Lung (tissue), 12 donors: ENCODE measurements around the gene DAZAP1. TPM values are rescaled to one million over a fixed set of nuclear protein-coding genes. Genes with fewer than 3 reads are reported as not detected.
"Not testable (repeated sequence)": the region's sequence is repeated elsewhere in the genome, so short reads cannot be mapped to it uniquely, and the experiment has no call there.

Experiments
- ATAC-seq: fragments of 200-7000 bp; cut with Tn5 transposase; one replicate; pipeline ENCODE4 v1.9.1; 2020; ENCODE audit warnings: moderate number of reproducible peaks; ENCODE audit not compliant: insufficient read depth, low FRiP score
- DNase-seq, 3 donors: peaks; one replicate each; pipeline ENCODE4 v3.0.0-alpha.2; 2013 to 2017
- H3K27ac ChIP-seq, 2 donors: one replicate each; pipeline ENCODE4 v1.5.1; 2013; ENCODE audit warnings: mild to moderate bottlenecking in 2 of 2, moderate library complexity in 2 of 2, control low read depth in 1 of 2, inconsistent platforms in 1 of 2, low read depth in 1 of 2, low read length in 1 of 2
- H3K27me3 ChIP-seq, 3 donors: one replicate each; pipeline ENCODE4 v1.5.1; 2013; ENCODE audit warnings: low read length in 2 of 3; ENCODE audit not compliant: control insufficient read depth in 3 of 3, insufficient read depth in 3 of 3
- H3K36me3 ChIP-seq, 4 donors: one replicate each; pipeline ENCODE4 v1.5.1; 2013; ENCODE audit warnings: low read length in 4 of 4, mild to moderate bottlenecking in 1 of 4, moderate library complexity in 1 of 4; ENCODE audit not compliant: control insufficient read depth in 4 of 4, insufficient read depth in 4 of 4
- H3K4me1 ChIP-seq, 5 donors: one replicate each; pipeline ENCODE4 v1.5.1; 2013; ENCODE audit warnings: low read length in 5 of 5, mild to moderate bottlenecking in 2 of 5, moderate library complexity in 1 of 5; ENCODE audit not compliant: control insufficient read depth in 5 of 5, insufficient read depth in 5 of 5
- H3K4me3 ChIP-seq: one replicate; pipeline ENCODE4 v1.5.1; 2013; ENCODE audit warnings: mild to moderate bottlenecking, control low read depth, moderate library complexity
- H3K9ac ChIP-seq, 2 donors: one replicate each; pipeline ENCODE4 v1.5.1; 2013; ENCODE audit warnings: low read length in 2 of 2, control low read depth in 1 of 2; ENCODE audit not compliant: insufficient read depth in 1 of 2
- H3K9me3 ChIP-seq, 4 donors: one replicate each; pipeline ENCODE4 v1.5.1; 2013; ENCODE audit warnings: low read length in 3 of 4, mild to moderate bottlenecking in 1 of 4, moderate library complexity in 1 of 4; ENCODE audit not compliant: control insufficient read depth in 4 of 4, insufficient read depth in 3 of 4
- CTCF ChIP-seq: IDR thresholded peaks from 2 replicates; pipeline ENCODE4 v1.5.1; 2012; ENCODE audit warnings: mild to moderate bottlenecking; ENCODE audit errors: control extremely low read depth, extremely low read depth
- WGBS, 2 donors: extraction: QIAGEN DNeasy Blood & Tissue Kit; methylation state at CpG; one replicate each; pipeline ENCODE4 v1.1.7; 2013; 5-methylcytosine and 5-hydroxymethylcytosine counted together
- polyA plus RNA-seq, 2 donors: library from polyadenylated mRNA; stranded (reverse); fragments of 200-250 nt; gene quantifications; one replicate each; pipeline ENCODE4 v1.2.1, GENCODE V29; 2013
- total RNA-seq, 2 donors: library from RNA; depleted of rRNA in 1 of 2; stranded (reverse); fragments of >200 nt in 1 of 2; gene quantifications; one replicate each; pipeline ENCODE4 v1.2.1, GENCODE V29; 2014 to 2021
- donor health status: control.
- donor health status: control.
- donor health status: Bipolar disorder and iron deficiency.
- donor health status: healthy.
- donor health status: DM: yes; HTN: yes; CAD: no.

Gene DAZAP1
- total and polyA plus RNA-seq, 4 donors, result 61.4 to 125 (median 80.1) TPM

- H3K27me3 ChIP-seq, result peaks cover 0 to 32% (median 26%) of the 10 kb centered on the region in 3 donors
- H3K9me3 ChIP-seq, result peaks cover 0 to 6% (median 0%) of the 10 kb centered on the region in 4 donors
- peaks cover 0 to 28% (median 11%) of the 10 kb centered on the region in 5 donors for H3K4me1 ChIP-seq
- no peak for TF ChIP-seq CTCF
- ATAC-seq (no peak), DNase-seq (no peak)
- 93 to 95% methylated on average over 24 to 26 of the region's 26 CpGs for WGBS, 2 donors
- H3K36me3 ChIP-seq, result peaks cover 0 to 19% (median 5%) of the 10 kb centered on the region in 4 donors
- H3K9ac ChIP-seq, result no peak overlapping the region
- H3K27ac ChIP-seq, result no peak overlapping the region
- no peak overlapping the region for H3K4me3 ChIP-seq
Measured at GRCh38 chr19:1474765-1475351, 67.5 kb downstream of the DAZAP1 start.

GRCh38 chr19:1475751-1476437 is 68.5 kb downstream of the DAZAP1 start:
- WGBS, 2 donors, result 94 to 95% methylated on average over 31 of the region's 31 CpGs
- no peak overlapping the region for H3K27ac ChIP-seq
- no peak for DNase-seq
- H3K4me1 ChIP-seq, result peaks cover 0 to 18% (median 3%) of the 10 kb centered on the region in 5 donors
- H3K27me3 ChIP-seq, result peaks cover 0 to 27% (median 24%) of the 10 kb centered on the region in 3 donors
- TF ChIP-seq CTCF, result no peak
- no peak overlapping the region for H3K9ac ChIP-seq
- H3K36me3 ChIP-seq, result peaks cover 0 to 19% (median 5%) of the 10 kb centered on the region in 4 donors
- ATAC-seq, result no peak
- no peak overlapping the region for H3K4me3 ChIP-seq
- peaks cover 0 to 6% (median 0%) of the 10 kb centered on the region in 4 donors for H3K9me3 ChIP-seq

- WGBS, 2 donors, result 95 to 97% methylated on average over 9 of the region's 9 CpGs
Measured at GRCh38 chr19:1477056-1477455, 69.7 kb downstream of the DAZAP1 start.

More at GRCh38 chr19:1477056-1477455, 69.7 kb downstream of the DAZAP1 start:
- not testable (repeated sequence) for H3K4me3 ChIP-seq, H3K27ac ChIP-seq, DNase-seq, H3K9ac ChIP-seq, ATAC-seq, H3K9me3 ChIP-seq
- Histone ChIP-seq H3K4me1 (peaks cover 0 to 12% (median 0%) of the 10 kb centered on the region in 5 donors), H3K27me3 (peaks cover 0 to 16% (median 14%) of the 10 kb centered on the region in 3 donors), H3K36me3 (peaks cover 0 to 19% (median 5%) of the 10 kb centered on the region in 4 donors)
